HEK293 (cell line): ENCODE data around the gene LAMB1.

Experiments
- CTCF ChIA-PET: fragments of 350-600 bp; formaldehyde crosslinking; extraction: SDS; loops from one replicate; lab custom pipeline; 2021; ENCODE audit warnings: antibody characterized with exemption; lab: Yijun Ruan, JAX
- POLR2A ChIA-PET: fragments of 300-600 bp; formaldehyde crosslinking; extraction: SDS; loops from one replicate; lab custom pipeline; 2020; ENCODE audit warnings: antibody characterized with exemption, inconsistent platforms; lab: Yijun Ruan, JAX
- H3K27ac ChIP-seq: fragments of 200-500 bp; sonication (Bioruptor generic); 2 replicates; pipeline ENCODE4 v1.5.1; 2014; ENCODE audit warnings: low read depth, low read length, control low read depth, inconsistent platforms; ENCODE audit errors: extremely low read depth
- H3K36me3 ChIP-seq, 2 experiments: fragments of 200-500 bp in 1 of 2; sonication (Bioruptor generic) in 1 of 2; 1 replicate in 1 of 2; 2 replicates in 1 of 2; pipeline ENCODE4 v1.5.1; 2014 to 2017; ENCODE audit warnings: inconsistent platforms in 2 of 2, low read length in 2 of 2; ENCODE audit not compliant: control insufficient read depth in 2 of 2, insufficient read depth in 1 of 2
- H3K4me1 ChIP-seq: fragments of 200-500 bp; sonication (Bioruptor generic); 2 replicates; pipeline ENCODE4 v1.5.1; 2014; ENCODE audit warnings: mild to moderate bottlenecking, low read length, inconsistent platforms; ENCODE audit not compliant: control insufficient read depth, insufficient read depth
- H3K4me3 ChIP-seq: 2 replicates; pipeline ENCODE4 v1.5.1; 2011; ENCODE audit warnings: low read depth, mild to moderate bottlenecking, control low read depth, low read length, moderate library complexity
- H3K9me3 ChIP-seq: fragments of 200-500 bp; sonication (Bioruptor generic); 2 replicates; pipeline ENCODE4 v1.5.1; 2014; ENCODE audit warnings: low read depth, low read length, inconsistent platforms; ENCODE audit not compliant: control insufficient read depth, insufficient read depth
- HOXC10 ChIP-seq: sonication (generic); formaldehyde crosslinking; IDR thresholded peaks from 2 replicates; pipeline ENCODE4 v1.8.1; 2023; ENCODE audit warnings: mild to moderate bottlenecking, missing genetic modification reagents
- OSR2 ChIP-seq: fragments of 450-650 bp; formaldehyde crosslinking; IDR thresholded peaks from 2 replicates; pipeline ENCODE4 v1.5.1; 2016; ENCODE audit warnings: missing biosample characterization, missing genetic modification characterization
- PRDM10 ChIP-seq: fragments of 450-650 bp; formaldehyde crosslinking; IDR thresholded peaks from 2 replicates; pipeline ENCODE4 v1.5.1; 2016; ENCODE audit warnings: missing biosample characterization, missing genetic modification characterization
- PRDM6 ChIP-seq: fragments of 450-650 bp; formaldehyde crosslinking; IDR thresholded peaks from 2 replicates; pipeline ENCODE4 v1.5.1; 2017; ENCODE audit warnings: missing biosample characterization, missing genetic modification characterization
- RBAK ChIP-seq: fragments of 450-650 bp; formaldehyde crosslinking; IDR thresholded peaks from 2 replicates; pipeline ENCODE4 v1.5.1; 2016; ENCODE audit warnings: missing biosample characterization, missing genetic modification characterization
- SP2 ChIP-seq: fragments of 450-650 bp; formaldehyde crosslinking; IDR thresholded peaks from 2 replicates; pipeline ENCODE4 v1.5.1; 2016; ENCODE audit warnings: missing biosample characterization, missing genetic modification characterization
- ZBTB11 ChIP-seq: fragments of 450-650 bp; formaldehyde crosslinking; conservative IDR thresholded peaks from 2 replicates; pipeline ENCODE4 v1.5.1; 2016; ENCODE audit warnings: low read depth, missing biosample characterization, missing genetic modification characterization
- ZBTB44 ChIP-seq: fragments of 450-650 bp; IDR thresholded peaks from 2 replicates; pipeline ENCODE4 v1.5.1; 2018; ENCODE audit warnings: missing biosample characterization, mild to moderate bottlenecking, missing genetic modification characterization
- ZIC2 ChIP-seq: fragments of 450-650 bp; formaldehyde crosslinking; IDR thresholded peaks from 2 replicates; pipeline ENCODE4 v1.5.1; 2016; ENCODE audit warnings: missing biosample characterization, missing genetic modification characterization
- ZNF10 ChIP-seq: fragments of 450-650 bp; formaldehyde crosslinking; IDR thresholded peaks from 2 replicates; pipeline ENCODE4 v1.5.1; 2017; ENCODE audit warnings: missing biosample characterization, missing genetic modification characterization
- ZNF292 ChIP-seq: fragments of 450-650 bp; formaldehyde crosslinking; IDR thresholded peaks from 2 replicates; pipeline ENCODE4 v1.5.1; 2016; ENCODE audit warnings: low read depth, missing biosample characterization, missing genetic modification characterization, borderline replicate concordance
- ZNF350 ChIP-seq: fragments of 450-650 bp; formaldehyde crosslinking; IDR thresholded peaks from 2 replicates; pipeline ENCODE4 v1.5.0; 2017; ENCODE audit warnings: missing biosample characterization, mild to moderate bottlenecking, missing genetic modification characterization
- ZNF580 ChIP-seq: fragments of 450-650 bp; formaldehyde crosslinking; IDR thresholded peaks from 2 replicates; pipeline ENCODE4 v1.5.1; 2016; ENCODE audit warnings: missing biosample characterization, missing genetic modification characterization
- ZNF658 ChIP-seq: fragments of 450-650 bp; formaldehyde crosslinking; IDR thresholded peaks from 2 replicates; pipeline ENCODE4; 2016; ENCODE audit warnings: missing biosample characterization, missing genetic modification characterization
- ZNF677 ChIP-seq: fragments of 450-650 bp; IDR thresholded peaks from 2 replicates; pipeline ENCODE4 v1.5.0; 2018; ENCODE audit warnings: missing biosample characterization, mild to moderate bottlenecking, missing genetic modification characterization, moderate library complexity
- ZNF776 ChIP-seq: fragments of 450-650 bp; formaldehyde crosslinking; IDR thresholded peaks from 2 replicates; pipeline ENCODE4 v1.5.0; 2017; ENCODE audit warnings: missing biosample characterization, missing genetic modification characterization, borderline replicate concordance

The LAMB1 gene

GRCh38 chr7:107882766-107883165, 120.2 kb downstream of the LAMB1 start:
- Histone ChIP-seq H3K36me3 (no peaks in the 10 kb centered on the region), H3K27ac (no peak overlapping the region), H3K4me1 (no peaks in the 10 kb centered on the region), H3K4me3 (no peak overlapping the region), H3K9me3 (no peaks in the 10 kb centered on the region)
- CTCF ChIA-PET, result interaction anchor here (0.8 kb wide), 1 partner anchor 835 kb away, joined by 6 read pairs; no protein-coding TSS in a partner anchor
- POLR2A ChIA-PET, result no interaction called here
- TF ChIP-seq SP2 (tag by site-specific recombination), result no peak
- TF ChIP-seq PRDM6, result 0 out of 2 replicates have a peak, but pooled peaks have one; percentile 30
- no peak for TF ChIP-seq ZNF677 (tag by site-specific recombination)
- TF ChIP-seq RBAK (tag by site-specific recombination), result no peak
- no peak for TF ChIP-seq HOXC10 (CRISPR knock-in tag)
- no peak for TF ChIP-seq ZIC2 (tag by site-specific recombination)
- TF ChIP-seq ZBTB11 (tag by site-specific recombination), result no peak
- no peak for TF ChIP-seq PRDM10 (tag by site-specific recombination)
- no peak for TF ChIP-seq ZNF292 (tag by site-specific recombination)
- peak; percentile 60; the same call in 1 of the 2 replicates for TF ChIP-seq ZNF10 (tag by site-specific recombination)
- no peak for TF ChIP-seq ZNF350 (tag by site-specific recombination)
- no peak for TF ChIP-seq ZNF580 (tag by site-specific recombination)
- no peak for TF ChIP-seq ZNF776 (tag by site-specific recombination)
- no peak for TF ChIP-seq ZBTB44 (tag by site-specific recombination)
- no peak for TF ChIP-seq OSR2 (tag by site-specific recombination)
- no peak for TF ChIP-seq ZNF658 (tag by site-specific recombination)
- TF ChIP-seq, all 188 proteins: peak for 2
